Measurements from ENCODE around the gene TERC. TPM values are rescaled to one million over a fixed set of nuclear protein-coding genes. Genes with fewer than 3 reads are reported as not detected.

Gene TERC
- polyA plus RNA-seq, 1 donor from 2014 or later = not detected

- Histone ChIP-seq H3K9me3 (ENCODE audit: low read length) (no peaks in the 10 kb centered on the region), H3F3A (ENCODE audit: insufficient read depth, low read length, poor library complexity, severe bottlenecking) (no peaks in the 10 kb centered on the region), H3K27me3 (ENCODE audit: insufficient read depth, low read depth, low read length) (no peaks in the 10 kb centered on the region), H3K4me3 (ENCODE audit: low read length) (no peak overlapping the region), H3K27ac (ENCODE audit: low read length) (no peak overlapping the region), H3K79me2 (replicated peaks; ENCODE audit: insufficient read depth, low read length) (no peaks in the 10 kb centered on the region), H2AFZ (ENCODE audit: low read depth, low read length) (no peak overlapping the region), H4K20me1 (ENCODE audit: insufficient read depth) (no peaks in the 10 kb centered on the region), H3K9me2 (ENCODE audit: insufficient read depth, low read length) (no peaks in the 10 kb centered on the region), H3K36me3 (ENCODE audit: insufficient read depth, low read length) (no peaks in the 10 kb centered on the region), H3K9ac (ENCODE audit: low read length) (no peak overlapping the region), H3K4me2 (ENCODE audit: low read length) (no peak overlapping the region)
- TF ChIP-seq POLR2AphosphoS5 (IDR thresholded peaks at IDR 0.05) (no peak), RAD21 (conservative IDR thresholded peaks at IDR 0.05) (no peak), EP300 (conservative IDR thresholded peaks at IDR 0.05; ENCODE audit: poor library complexity, severe bottlenecking) (no peak), SMC3 (conservative IDR thresholded peaks at IDR 0.05; ENCODE audit: poor library complexity) (no peak), TAF1 (IDR thresholded peaks at IDR 0.05; ENCODE audit: low read depth) (no peak), REST (IDR thresholded peaks at IDR 0.05; ENCODE audit: borderline replicate concordance) (no peak), CTCF (IDR thresholded peaks at IDR 0.05; ENCODE audit: poor library complexity, severe bottlenecking) (no peak), EZH2 (IDR thresholded peaks at IDR 0.05; ENCODE audit: borderline replicate concordance, insufficient read depth, low read length, poor library complexity, severe bottlenecking) (no peak), MXI1 (conservative IDR thresholded peaks at IDR 0.05; ENCODE audit: poor library complexity, severe bottlenecking) (no peak)
Observed at GRCh38 chr3:169755488-169755887, 9.4 kb downstream of the TERC start.

- Histone ChIP-seq H3K4me2 (ENCODE audit: low read length) (no peak overlapping the region), H3K79me2 (replicated peaks; ENCODE audit: insufficient read depth, low read length) (no peaks in the 10 kb centered on the region), H3F3A (ENCODE audit: insufficient read depth, low read length, poor library complexity, severe bottlenecking) (no peaks in the 10 kb centered on the region), H3K36me3 (ENCODE audit: insufficient read depth, low read length) (no peaks in the 10 kb centered on the region), H3K9ac (ENCODE audit: low read length) (no peak overlapping the region), H3K9me2 (ENCODE audit: insufficient read depth, low read length) (no peaks in the 10 kb centered on the region), H3K9me3 (ENCODE audit: low read length) (no peaks in the 10 kb centered on the region), H3K4me3 (ENCODE audit: low read length) (no peak overlapping the region), H3K27ac (ENCODE audit: low read length) (no peak overlapping the region), H4K20me1 (ENCODE audit: insufficient read depth) (no peaks in the 10 kb centered on the region), H2AFZ (ENCODE audit: low read depth, low read length) (no peak overlapping the region), H3K27me3 (ENCODE audit: insufficient read depth, low read depth, low read length) (no peaks in the 10 kb centered on the region)
- TF ChIP-seq SMC3 (conservative IDR thresholded peaks at IDR 0.05; ENCODE audit: poor library complexity) (no peak), MXI1 (conservative IDR thresholded peaks at IDR 0.05; ENCODE audit: poor library complexity, severe bottlenecking) (no peak), POLR2AphosphoS5 (IDR thresholded peaks at IDR 0.05) (no peak), EP300 (conservative IDR thresholded peaks at IDR 0.05; ENCODE audit: poor library complexity, severe bottlenecking) (no peak)
Observed at GRCh38 chr3:169754711-169755110, 10.1 kb downstream of the TERC start.
